GM18505 (cell line): Measurements from ENCODE around the gene GRID2.

ENCODE experiments used
- ATAC-seq: cut with Tn5 transposase; IDR thresholded peaks from one replicate; pipeline ENCODE4 v1.9.1; 2021; ENCODE audit not compliant: unreplicated experiment
- POLR2A ChIP-seq: IDR thresholded peaks from 4 replicates; pipeline ENCODE4 v1.6.1; 2011; ENCODE audit warnings: borderline replicate concordance; ENCODE audit not compliant: insufficient read depth, insufficient read length; ENCODE audit errors: extremely low read depth

Gene GRID2

DNA sequence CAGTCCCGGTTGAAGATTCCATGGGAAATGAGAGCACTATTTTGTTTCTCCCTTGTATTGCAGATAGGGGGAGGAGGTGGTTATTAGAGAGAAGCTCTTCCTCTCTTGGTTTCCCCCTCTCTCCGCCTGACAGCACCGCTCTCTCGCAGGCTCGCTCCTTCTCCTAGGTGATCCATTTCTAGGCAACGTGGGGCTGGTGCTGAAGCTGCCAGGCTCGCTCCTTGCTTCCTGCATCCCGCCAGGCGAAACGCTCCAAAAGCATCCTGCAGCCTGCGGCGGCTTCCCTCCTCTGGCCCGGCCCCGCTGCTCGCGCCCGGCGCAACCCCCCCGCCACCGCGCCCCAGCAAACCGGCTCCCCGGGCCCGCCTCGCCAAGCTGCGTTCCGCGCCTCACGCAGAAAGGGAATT is at the start of gene GRID2:
Gene GRID2 (plus strand): TSS at position 346 of the 407 bp plus-strand sequence.
- no peak for ATAC-seq
- TF ChIP-seq POLR2A: no peak

DNA sequence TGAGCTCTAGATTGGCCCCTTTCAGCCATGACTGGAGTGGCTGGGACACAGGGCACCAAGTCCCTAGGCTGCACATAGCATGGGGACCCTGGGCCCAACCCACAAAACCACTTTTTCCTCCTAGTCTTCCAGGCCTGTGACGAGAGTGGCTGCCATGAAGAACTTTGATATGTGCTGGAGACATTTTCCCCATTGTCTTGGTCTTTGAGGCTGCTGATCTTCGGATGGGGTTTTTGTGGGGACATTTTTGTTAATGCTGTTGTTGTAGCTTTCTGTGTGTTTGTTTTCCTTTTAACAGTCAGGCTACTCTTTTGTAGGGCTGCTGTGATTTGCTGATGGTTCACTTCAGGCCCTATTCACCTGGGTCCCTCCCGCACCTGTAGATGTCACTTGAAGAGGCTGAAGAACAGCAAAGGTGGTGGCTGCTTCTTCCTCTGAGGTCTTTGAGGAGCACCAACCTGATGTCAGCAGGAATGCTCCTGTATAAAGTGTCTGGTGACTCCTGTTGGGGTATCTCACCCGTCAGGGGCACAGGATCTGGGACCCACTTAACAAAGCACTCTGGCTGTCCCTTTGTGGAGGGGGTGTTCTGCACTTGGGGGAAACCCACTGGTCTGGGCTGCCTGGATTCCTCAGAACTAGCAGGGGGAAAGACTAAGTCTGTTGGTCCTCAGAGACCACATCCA is 49.6 kb upstream of the GRID2 start:
- no peak for ATAC-seq
- no peak for TF ChIP-seq POLR2A

- TF ChIP-seq POLR2A: no peak
- no peak for ATAC-seq
Observed at GRCh38 chr4:92254767-92255442, 48.9 kb upstream of the GRID2 start.

DNA sequence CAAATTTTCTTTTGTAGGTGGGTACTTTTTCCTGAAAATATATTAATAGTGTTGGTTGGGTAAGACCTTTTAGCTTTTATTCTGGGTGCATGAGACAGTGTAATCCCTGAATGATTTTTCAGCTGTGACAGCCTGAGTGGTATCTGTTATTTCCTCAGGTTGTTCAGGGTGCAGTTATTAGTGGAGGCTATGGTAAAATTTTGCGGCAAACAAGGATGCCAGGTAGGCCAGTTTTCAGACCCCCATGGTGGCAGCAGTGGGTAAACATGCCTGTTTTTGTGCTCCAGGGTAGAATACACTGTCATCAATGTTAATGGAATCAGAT is 47.9 kb upstream of the GRID2 start:
- no peak for ATAC-seq
- no peak for TF ChIP-seq POLR2A

DNA sequence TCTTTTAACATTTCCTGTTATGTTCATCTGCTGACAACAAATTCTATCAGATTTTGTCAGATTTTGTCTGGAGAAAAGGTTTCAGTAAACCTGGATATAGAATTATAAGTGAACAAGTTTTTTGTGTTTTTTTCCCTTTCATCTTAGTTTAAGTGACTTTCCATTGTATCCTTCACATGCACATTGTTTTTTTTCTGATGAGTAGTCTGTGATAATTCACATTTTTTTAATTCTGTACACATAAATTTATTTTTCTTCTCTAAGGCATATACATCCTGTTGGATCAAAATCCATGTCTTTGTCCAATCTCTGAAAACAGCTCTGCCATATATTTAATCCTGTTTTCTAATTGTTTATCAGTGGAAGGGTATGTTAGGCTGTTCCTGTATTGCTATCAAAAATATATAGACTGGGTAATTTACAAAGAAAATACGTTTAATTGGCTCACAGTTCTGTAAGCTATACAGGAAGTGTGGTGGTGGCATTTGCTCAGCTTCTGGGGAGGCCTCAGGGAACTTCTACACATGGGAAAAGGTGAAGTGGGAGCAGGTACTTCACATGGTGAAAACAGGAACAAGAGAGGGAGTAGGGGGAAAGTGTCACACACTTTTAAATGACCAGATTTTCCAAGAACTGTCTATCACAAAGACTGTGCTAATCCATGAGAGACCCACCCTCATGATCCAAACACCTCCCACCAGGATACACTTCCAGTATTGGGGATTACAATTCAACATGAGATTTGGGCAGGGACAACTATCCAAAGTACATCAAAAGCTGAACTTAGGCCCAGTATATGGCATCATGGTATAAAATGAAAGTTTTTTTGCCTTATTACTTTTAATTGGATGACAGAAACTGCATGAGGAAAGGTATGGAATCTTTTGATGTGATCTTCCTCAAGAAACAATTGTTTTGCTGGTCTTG is 45.6 kb upstream of the GRID2 start:
- no peak for ATAC-seq
- TF ChIP-seq POLR2A: no peak

GRCh38 chr4:92261256-92261655 is 42.5 kb upstream of the GRID2 start:
- TF ChIP-seq POLR2A: no peak
- ATAC-seq: no peak

- ATAC-seq: no peak
- no peak for TF ChIP-seq POLR2A
Observed at GRCh38 chr4:92262371-92262770, 41.4 kb upstream of the GRID2 start.

DNA sequence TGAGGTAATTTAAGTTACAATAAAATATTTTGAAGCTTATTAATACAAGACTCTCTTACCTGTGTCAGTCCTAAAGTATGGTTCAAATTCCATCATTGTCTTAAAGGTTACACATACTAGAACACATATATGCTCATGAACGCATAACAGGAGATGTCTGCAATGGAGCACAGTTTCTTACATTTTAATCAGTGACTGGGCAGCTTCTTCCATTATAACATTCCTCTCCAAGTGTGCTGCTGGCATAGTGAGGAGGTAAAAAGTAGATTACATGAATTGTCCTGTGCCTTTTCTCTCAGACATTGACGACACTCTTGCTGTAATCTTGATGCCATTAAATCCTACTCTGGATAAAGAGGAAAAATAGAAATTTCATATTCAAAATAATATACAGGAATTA is 40.8 kb upstream of the GRID2 start:
- ATAC-seq: no peak
- no peak for TF ChIP-seq POLR2A

DNA sequence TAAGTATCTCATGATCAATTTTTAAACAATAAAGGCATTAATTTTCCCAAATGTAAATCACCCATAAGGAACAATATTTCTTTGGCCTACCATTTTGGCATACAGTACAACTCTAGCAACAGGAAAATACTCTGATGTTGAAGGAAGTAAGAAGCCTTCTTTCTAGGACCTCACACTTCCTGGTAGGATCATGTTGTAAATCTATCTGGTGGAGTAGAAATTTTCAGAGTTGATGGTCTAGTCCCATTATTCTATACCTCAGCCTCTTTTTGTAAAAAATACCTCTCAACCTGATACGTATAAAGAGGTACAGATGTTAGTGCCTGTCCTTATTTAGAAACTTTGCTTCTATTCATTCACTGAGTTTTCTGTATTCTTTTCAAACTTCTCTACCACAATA is 40.2 kb upstream of the GRID2 start:
- ATAC-seq: no peak
- no peak for TF ChIP-seq POLR2A

GRCh38 chr4:92264163-92264562 is 39.6 kb upstream of the GRID2 start:
- TF ChIP-seq POLR2A: no peak
- no peak for ATAC-seq

- no peak for ATAC-seq
- TF ChIP-seq POLR2A: no peak
Observed at GRCh38 chr4:92265021-92265420, 38.7 kb upstream of the GRID2 start.

- no peak for ATAC-seq
- TF ChIP-seq POLR2A: no peak
Observed at GRCh38 chr4:92265798-92266197, 38.0 kb upstream of the GRID2 start.

DNA sequence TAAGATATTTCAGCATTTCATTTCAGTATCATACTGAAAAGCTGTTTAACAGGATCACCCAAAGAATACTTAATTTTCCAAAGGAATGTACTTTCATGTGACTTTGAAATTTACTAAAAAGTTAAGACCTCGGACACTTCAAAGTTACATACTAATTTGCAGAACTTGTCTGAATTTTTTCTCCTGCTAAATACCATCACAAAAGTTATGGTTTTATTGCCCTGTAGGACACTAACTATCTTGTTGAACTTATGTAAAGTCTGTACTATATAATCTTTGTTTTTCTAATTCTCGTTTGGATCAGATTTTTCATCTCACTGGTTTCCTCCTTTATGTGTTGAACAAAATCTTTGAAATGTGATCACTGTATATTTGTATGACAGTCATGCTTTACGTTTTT is 37.2 kb upstream of the GRID2 start:
- ATAC-seq: no peak
- TF ChIP-seq POLR2A: no peak
